ENCODE data around the gene ITGA3. TPM values are rescaled to one million over a fixed set of nuclear protein-coding genes. Genes with fewer than 3 reads are reported as not detected.

The ITGA3 gene
- total RNA-seq, 1 donor, result 266 TPM

DNA sequence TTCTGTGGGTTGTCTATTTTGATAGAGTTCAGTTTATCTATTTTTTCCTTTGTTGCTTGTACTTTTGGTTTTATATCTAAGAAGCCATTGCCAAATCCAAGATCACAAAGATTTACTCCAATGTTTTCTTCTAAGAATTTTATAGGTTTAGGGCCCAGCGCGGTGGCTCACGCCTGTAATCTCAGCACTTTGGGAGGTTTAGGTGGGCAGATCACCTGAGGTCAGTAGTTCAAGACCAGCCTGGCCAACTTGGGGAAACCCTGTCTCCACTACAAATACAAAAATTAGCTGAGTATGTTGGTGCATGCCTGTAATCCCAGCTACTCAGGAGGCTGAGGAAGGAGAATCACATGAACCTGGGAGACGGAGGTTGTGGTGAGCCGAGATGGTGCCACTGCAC, 13.7 kb upstream of the ITGA3 start:
- no peak overlapping the region for H3K4me3 ChIP-seq (ENCODE audit: low read depth, low read length)
- TF ChIP-seq, protein P1, sequence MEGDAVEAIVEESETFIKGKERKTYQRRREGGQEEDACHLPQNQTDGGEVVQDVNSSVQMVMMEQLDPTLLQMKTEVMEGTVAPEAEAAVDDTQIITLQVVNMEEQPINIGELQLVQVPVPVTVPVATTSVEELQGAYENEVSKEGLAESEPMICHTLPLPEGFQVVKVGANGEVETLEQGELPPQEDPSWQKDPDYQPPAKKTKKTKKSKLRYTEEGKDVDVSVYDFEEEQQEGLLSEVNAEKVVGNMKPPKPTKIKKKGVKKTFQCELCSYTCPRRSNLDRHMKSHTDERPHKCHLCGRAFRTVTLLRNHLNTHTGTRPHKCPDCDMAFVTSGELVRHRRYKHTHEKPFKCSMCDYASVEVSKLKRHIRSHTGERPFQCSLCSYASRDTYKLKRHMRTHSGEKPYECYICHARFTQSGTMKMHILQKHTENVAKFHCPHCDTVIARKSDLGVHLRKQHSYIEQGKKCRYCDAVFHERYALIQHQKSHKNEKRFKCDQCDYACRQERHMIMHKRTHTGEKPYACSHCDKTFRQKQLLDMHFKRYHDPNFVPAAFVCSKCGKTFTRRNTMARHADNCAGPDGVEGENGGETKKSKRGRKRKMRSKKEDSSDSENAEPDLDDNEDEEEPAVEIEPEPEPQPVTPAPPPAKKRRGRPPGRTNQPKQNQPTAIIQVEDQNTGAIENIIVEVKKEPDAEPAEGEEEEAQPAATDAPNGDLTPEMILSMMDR (IDR thresholded peaks at IDR 0.05; ENCODE audit: insufficient read depth, low read depth, low read length), result no peak
- no peak for DNase-seq (ENCODE audit: low read depth)

- TF ChIP-seq, protein P1 (IDR thresholded peaks at IDR 0.05; ENCODE audit: insufficient read depth, low read depth, low read length), result no peak
- no peak for DNase-seq (ENCODE audit: low read depth)
- no peak overlapping the region for H3K4me3 ChIP-seq (ENCODE audit: low read depth, low read length)
Measured at GRCh38 chr17:50043290-50044148, 12.4 kb upstream of the ITGA3 start.

GRCh38 chr17:50044483-50044882, 11.4 kb upstream of the ITGA3 start:
- TF ChIP-seq, protein P1 (IDR thresholded peaks at IDR 0.05; ENCODE audit: insufficient read depth, low read depth, low read length), result no peak
- no peak for DNase-seq (ENCODE audit: low read depth)
- no peak overlapping the region for H3K4me3 ChIP-seq (ENCODE audit: low read depth, low read length)

GRCh38 chr17:50045154-50045553, 10.8 kb upstream of the ITGA3 start:
- H3K4me3 ChIP-seq (ENCODE audit: low read depth, low read length), result no peak overlapping the region
- DNase-seq (ENCODE audit: low read depth), result no peak
- TF ChIP-seq, protein P1 (IDR thresholded peaks at IDR 0.05; ENCODE audit: insufficient read depth, low read depth, low read length), result no peak

DNA sequence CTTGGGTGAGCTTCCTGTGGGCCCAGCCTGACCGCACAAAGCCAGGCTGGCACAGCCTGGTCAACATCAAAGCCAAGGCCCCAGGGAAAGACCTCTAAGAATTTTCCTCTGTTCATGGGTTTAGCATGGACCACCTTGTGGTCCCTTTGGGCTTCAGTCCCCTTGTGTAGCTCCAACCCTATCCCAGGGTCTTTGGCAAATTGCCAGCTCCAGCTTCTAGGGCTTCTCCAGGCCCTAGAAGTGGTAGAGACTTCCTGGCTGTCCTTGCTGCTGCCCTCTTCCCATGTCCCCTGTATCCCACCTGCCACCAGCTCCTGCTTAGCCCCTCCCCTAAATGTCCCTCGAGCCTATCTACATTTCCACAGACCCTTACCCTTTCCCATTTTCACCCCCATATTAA, 9.7 kb upstream of the ITGA3 start:
- DNase-seq (ENCODE audit: low read depth), result no peak
- TF ChIP-seq, protein P1 (IDR thresholded peaks at IDR 0.05; ENCODE audit: insufficient read depth, low read depth, low read length), result no peak
- no peak overlapping the region for H3K4me3 ChIP-seq (ENCODE audit: low read depth, low read length)

- H3K4me3 ChIP-seq (ENCODE audit: low read depth, low read length), result no peak overlapping the region
- DNase-seq (ENCODE audit: low read depth), result no peak
- TF ChIP-seq, protein P1 (IDR thresholded peaks at IDR 0.05; ENCODE audit: insufficient read depth, low read depth, low read length), result no peak
Measured at GRCh38 chr17:50046667-50047066, 9.2 kb upstream of the ITGA3 start.
